HFFc6 (cell line): ENCODE results near the gene GRIK4. TPM values are rescaled to one million over a fixed set of nuclear protein-coding genes. Genes with fewer than 3 reads are reported as not detected.

Experiments
- DNase-seq: peaks from one replicate; pipeline ENCODE4 v3.0.0-alpha.2; 2018
- H3K27ac Mint-ChIP-seq: 2 replicates; pipeline ENCODE4 v1.8.0; 2020; ENCODE audit warnings: mild to moderate bottlenecking, mixed read lengths
- H3K27me3 Mint-ChIP-seq: 2 replicates; pipeline ENCODE4 v1.8.0; 2021; ENCODE audit warnings: mild to moderate bottlenecking, moderate library complexity, mixed read lengths; ENCODE audit not compliant: insufficient read depth
- H3K36me3 Mint-ChIP-seq: 2 replicates; pipeline ENCODE4 v1.8.0; 2021; ENCODE audit warnings: low read depth, mixed read lengths
- H3K4me1 Mint-ChIP-seq: 2 replicates; pipeline ENCODE4 v1.8.0; 2020; ENCODE audit warnings: low read depth, mixed read lengths
- H3K4me3 Mint-ChIP-seq: 2 replicates; pipeline ENCODE4 v1.8.0; 2020; ENCODE audit warnings: mild to moderate bottlenecking, moderate library complexity, mixed read lengths
- H3K9me3 Mint-ChIP-seq: 2 replicates; pipeline ENCODE4 v1.8.0; 2020; ENCODE audit warnings: mild to moderate bottlenecking, mixed read lengths
- long read RNA-seq: library from polyadenylated mRNA; unstranded; transcript quantifications from one replicate; pipeline ENCODE4 v2.0.0, GENCODE V29; 2019
- total RNA-seq, 6 experiments: library from RNA; stranded (reverse); fragmentation: NEBNext Ultra II Directional; extraction: Animal tissue kit (Norgen Biotek cat#: 25700); gene quantifications; 2 replicates in 1 of 6; 3 replicates in 5 of 6; pipeline ENCODE4 v1.2.3, GENCODE V29; 2021
- TF ChIP-seq, protein P1 (sequence below): fragments of 200-600 bp; sonication (generic); IDR thresholded peaks from 2 replicates; pipeline ENCODE4 v1.5.0; 2021; ENCODE audit warnings: antibody characterized with exemption, mild to moderate bottlenecking

The GRIK4 gene, protein sequence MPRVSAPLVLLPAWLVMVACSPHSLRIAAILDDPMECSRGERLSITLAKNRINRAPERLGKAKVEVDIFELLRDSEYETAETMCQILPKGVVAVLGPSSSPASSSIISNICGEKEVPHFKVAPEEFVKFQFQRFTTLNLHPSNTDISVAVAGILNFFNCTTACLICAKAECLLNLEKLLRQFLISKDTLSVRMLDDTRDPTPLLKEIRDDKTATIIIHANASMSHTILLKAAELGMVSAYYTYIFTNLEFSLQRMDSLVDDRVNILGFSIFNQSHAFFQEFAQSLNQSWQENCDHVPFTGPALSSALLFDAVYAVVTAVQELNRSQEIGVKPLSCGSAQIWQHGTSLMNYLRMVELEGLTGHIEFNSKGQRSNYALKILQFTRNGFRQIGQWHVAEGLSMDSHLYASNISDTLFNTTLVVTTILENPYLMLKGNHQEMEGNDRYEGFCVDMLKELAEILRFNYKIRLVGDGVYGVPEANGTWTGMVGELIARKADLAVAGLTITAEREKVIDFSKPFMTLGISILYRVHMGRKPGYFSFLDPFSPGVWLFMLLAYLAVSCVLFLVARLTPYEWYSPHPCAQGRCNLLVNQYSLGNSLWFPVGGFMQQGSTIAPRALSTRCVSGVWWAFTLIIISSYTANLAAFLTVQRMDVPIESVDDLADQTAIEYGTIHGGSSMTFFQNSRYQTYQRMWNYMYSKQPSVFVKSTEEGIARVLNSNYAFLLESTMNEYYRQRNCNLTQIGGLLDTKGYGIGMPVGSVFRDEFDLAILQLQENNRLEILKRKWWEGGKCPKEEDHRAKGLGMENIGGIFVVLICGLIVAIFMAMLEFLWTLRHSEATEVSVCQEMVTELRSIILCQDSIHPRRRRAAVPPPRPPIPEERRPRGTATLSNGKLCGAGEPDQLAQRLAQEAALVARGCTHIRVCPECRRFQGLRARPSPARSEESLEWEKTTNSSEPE
- total RNA-seq: not detected
- long read RNA-seq: 0 reads

DNA sequence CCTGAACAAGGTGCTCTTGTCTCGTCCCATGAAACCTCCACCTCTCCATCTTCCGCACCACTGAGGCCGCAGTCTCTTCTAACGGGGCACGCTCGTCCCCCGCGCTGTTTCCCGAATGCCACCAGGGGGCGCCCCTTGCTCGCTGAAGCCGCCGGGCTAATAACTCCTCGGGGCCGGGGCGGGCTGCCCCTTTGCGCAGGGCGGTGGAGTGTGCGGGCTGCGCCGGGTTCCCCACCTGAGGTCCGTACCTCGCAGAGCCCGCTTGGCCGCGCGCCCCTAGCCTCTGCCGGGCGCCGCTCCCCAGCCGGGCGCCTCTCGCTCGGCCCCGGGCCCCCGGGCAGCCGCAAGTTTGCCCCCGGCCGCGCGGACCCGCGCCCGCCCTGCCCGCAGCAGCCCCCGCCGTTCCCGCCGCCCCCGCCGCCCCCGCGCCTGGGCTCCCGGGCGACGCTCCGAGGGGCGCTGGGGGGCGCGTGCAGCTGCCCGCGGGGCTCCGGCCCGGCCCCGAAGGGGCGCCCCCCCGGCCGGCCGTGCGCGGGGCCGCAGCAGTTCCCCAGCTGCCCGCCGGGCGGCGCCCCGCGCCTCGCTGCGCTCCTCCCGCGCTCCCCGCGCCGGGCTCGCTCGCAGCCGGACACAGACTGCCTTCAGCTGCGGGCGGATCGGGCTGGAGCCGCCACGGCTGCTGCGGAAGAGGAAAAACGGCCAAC lies at the start of gene GRIK4:
Gene GRIK4, plus strand, starts transcription at position 633 of the 704 bp plus-strand sequence. CDS start 148,571 bp downstream, outside the sequence.
- Mint-ChIP-seq H3K27me3 (peaks cover 33% of the 10 kb centered on the region), H3K4me3 (no peak within 1 kb of the TSS), H3K9me3 (no peaks in the 10 kb centered on the region), H3K36me3 (no peaks in the 10 kb centered on the region), H3K4me1 (peaks cover 5% of the 10 kb centered on the region; the same call in 1 of the 2 replicates), H3K27ac (no peak within 1 kb of the TSS)
- TF ChIP-seq, protein P1, sequence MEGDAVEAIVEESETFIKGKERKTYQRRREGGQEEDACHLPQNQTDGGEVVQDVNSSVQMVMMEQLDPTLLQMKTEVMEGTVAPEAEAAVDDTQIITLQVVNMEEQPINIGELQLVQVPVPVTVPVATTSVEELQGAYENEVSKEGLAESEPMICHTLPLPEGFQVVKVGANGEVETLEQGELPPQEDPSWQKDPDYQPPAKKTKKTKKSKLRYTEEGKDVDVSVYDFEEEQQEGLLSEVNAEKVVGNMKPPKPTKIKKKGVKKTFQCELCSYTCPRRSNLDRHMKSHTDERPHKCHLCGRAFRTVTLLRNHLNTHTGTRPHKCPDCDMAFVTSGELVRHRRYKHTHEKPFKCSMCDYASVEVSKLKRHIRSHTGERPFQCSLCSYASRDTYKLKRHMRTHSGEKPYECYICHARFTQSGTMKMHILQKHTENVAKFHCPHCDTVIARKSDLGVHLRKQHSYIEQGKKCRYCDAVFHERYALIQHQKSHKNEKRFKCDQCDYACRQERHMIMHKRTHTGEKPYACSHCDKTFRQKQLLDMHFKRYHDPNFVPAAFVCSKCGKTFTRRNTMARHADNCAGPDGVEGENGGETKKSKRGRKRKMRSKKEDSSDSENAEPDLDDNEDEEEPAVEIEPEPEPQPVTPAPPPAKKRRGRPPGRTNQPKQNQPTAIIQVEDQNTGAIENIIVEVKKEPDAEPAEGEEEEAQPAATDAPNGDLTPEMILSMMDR: peak; percentile 97
- DNase-seq: peak; percentile 38

DNA sequence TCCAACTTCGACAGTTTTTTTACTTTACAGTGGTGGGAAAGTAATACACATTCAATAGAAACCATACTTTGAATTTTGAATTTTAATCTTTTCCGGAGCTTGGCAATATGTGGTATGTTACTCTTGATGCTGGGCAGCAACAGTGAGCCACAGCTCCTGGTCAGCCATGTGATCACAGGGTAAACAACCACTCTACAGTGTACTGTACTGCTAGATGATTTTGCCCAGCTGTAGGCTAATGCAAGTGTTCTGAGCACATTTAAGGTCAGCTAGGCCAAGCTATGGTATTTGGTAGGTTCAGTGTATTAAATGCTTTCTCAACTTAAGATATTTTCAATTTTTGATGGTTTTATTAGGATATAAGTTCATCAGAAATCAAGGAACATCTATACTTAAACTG lies 48.7 kb upstream of the GRIK4 start:
- peaks cover 2% of the 10 kb centered on the region; the same call in 1 of the 2 replicates for H3K27me3 Mint-ChIP-seq
- H3K9me3 Mint-ChIP-seq: peaks cover 5% of the 10 kb centered on the region; the same call in 1 of the 2 replicates
- H3K4me3 Mint-ChIP-seq: no peak overlapping the region
- peaks cover 24% of the 10 kb centered on the region for H3K4me1 Mint-ChIP-seq
- peaks cover 76% of the 10 kb centered on the region for H3K36me3 Mint-ChIP-seq
- no peak for DNase-seq
- TF ChIP-seq, protein P1: no peak
- no peak overlapping the region for H3K27ac Mint-ChIP-seq

DNA sequence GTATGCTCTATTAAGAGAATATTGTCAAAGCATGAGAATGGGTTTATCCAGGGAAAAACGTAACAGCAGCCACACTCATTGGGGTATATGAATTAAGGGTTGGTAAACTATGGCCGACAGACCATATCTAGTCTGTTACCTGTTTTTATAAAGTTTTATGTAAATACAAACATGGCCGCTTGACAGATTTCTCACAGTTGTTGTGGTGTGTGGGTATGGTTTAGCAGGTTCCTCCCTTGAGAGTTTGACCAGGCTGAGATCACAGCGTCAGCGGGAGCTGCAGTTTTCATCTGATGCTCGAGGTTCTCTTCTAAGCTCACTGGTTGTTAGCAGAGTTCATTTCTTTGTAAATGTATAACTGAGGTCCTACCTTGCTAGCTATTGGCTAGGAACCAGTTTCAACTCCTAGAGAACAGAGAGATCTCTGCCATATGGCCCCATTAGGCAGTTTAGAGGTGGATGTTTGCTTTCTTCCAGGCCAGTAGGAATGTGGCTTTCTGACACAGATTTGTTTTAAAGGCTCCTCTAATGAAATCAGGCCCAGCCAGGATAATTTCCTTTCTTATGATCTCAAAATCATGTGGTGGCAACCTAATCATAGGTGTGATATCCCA lies 45.5 kb upstream of the GRIK4 start:
- no peak for DNase-seq
- peaks cover 6% of the 10 kb centered on the region; the same call in 1 of the 2 replicates for H3K9me3 Mint-ChIP-seq
- H3K36me3 Mint-ChIP-seq: peaks cover 76% of the 10 kb centered on the region
- TF ChIP-seq, protein P1: no peak
- peaks cover 2% of the 10 kb centered on the region; the same call in 1 of the 2 replicates for H3K27me3 Mint-ChIP-seq
- no peak overlapping the region for H3K27ac Mint-ChIP-seq
- peaks cover 49% of the 10 kb centered on the region for H3K4me1 Mint-ChIP-seq
- H3K4me3 Mint-ChIP-seq: no peak overlapping the region

DNA sequence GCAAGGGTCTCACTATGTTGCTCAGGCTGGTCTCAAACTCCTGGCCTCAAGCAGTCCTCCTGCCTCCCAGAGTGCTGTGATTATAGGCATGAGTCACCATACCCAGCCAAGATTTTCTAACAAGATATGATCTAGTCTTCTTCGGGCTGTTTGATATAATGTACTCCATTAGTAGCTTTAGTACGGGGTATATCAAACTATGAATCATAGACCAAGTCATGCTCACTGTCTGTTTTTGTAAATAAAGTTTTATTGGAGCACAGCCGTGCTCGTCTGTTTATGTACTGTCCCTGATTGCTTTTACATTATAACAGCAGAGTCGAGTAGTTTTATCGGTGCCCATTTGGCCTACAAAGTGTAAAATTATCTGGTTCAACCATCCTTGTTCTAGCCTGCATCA lies 43.9 kb upstream of the GRIK4 start:
- Mint-ChIP-seq H3K36me3 (peaks cover 67% of the 10 kb centered on the region), H3K4me3 (0 out of 2 replicates have a peak overlapping the region, but pooled peaks have one; percentile 13), H3K9me3 (peaks cover 6% of the 10 kb centered on the region; the same call in 1 of the 2 replicates), H3K4me1 (peaks cover 57% of the 10 kb centered on the region), H3K27ac (peak overlapping the region; percentile 24), H3K27me3 (peaks cover 2% of the 10 kb centered on the region; the same call in 1 of the 2 replicates)
- TF ChIP-seq, protein P1: no peak
- peak; percentile 83 for DNase-seq
